ENCODE results near the gene DCLK1.

GRCh38 chr13:36058116-36058515 lies 73.1 kb downstream of the DCLK1 start:
- no peak for TF ChIP-seq POLR2AphosphoS5 (IDR thresholded peaks at IDR 0.05; ENCODE audit: low read depth)
- no peak for TF ChIP-seq CTCF (IDR thresholded peaks at IDR 0.05; ENCODE audit: insufficient read depth, low read length)
- TF ChIP-seq REST (IDR thresholded peaks at IDR 0.05; ENCODE audit: insufficient replicate concordance, low read depth): no peak
